ENCODE measurements around the gene FLNC. TPM values are rescaled to one million over a fixed set of nuclear protein-coding genes. Genes with fewer than 3 reads are reported as not detected.

FLNC gene
- total RNA-seq, 3 donors from 2014 or later, result 6.9 to 267 (median 15.0) TPM

GRCh38 chr7:128799451-128799850 lies 30.8 kb upstream of the FLNC start:
- Histone ChIP-seq H3K9me3 (no peaks in the 10 kb centered on the region), H3K36me3 (ENCODE audit: low read depth) (no peaks in the 10 kb centered on the region), H3K4me1 (ENCODE audit: low read depth) (no peaks in the 10 kb centered on the region), H3K4me3 (no peak overlapping the region)
- TF ChIP-seq CTCF (IDR thresholded peaks at IDR 0.05), result no peak
- intact Hi-C loops (cut with DNase I, micrococcal nuclease), result no loop called here
- ATAC-seq (no peak), DNase-seq (no peak)

- no peaks in the 10 kb centered on the region for H3K4me1 ChIP-seq (ENCODE audit: low read depth)
- ATAC-seq, result no peak
- intact Hi-C loops (cut with DNase I, micrococcal nuclease), result no loop called here
- H3K9me3 ChIP-seq, result no peaks in the 10 kb centered on the region
- no peaks in the 10 kb centered on the region for H3K36me3 ChIP-seq (ENCODE audit: low read depth)
- H3K4me3 ChIP-seq, result no peak overlapping the region
- TF ChIP-seq CTCF (IDR thresholded peaks at IDR 0.05), result no peak
- DNase-seq, result no peak
These were observed 29.6 kb upstream of the FLNC start for GRCh38 chr7:128800567-128800966.

- intact Hi-C loops (cut with DNase I, micrococcal nuclease), result no loop called here
- Histone ChIP-seq H3K36me3 (ENCODE audit: low read depth) (no peaks in the 10 kb centered on the region), H3K9me3 (no peaks in the 10 kb centered on the region), H3K4me3 (no peak overlapping the region), H3K4me1 (ENCODE audit: low read depth) (no peaks in the 10 kb centered on the region)
- DNase-seq (peak in 1 of 3 donors; percentile 41), ATAC-seq (peak; percentile 93)
- no peak for TF ChIP-seq CTCF (IDR thresholded peaks at IDR 0.05)
These were observed 29.2 kb upstream of the FLNC start for GRCh38 chr7:128801003-128801402.

- Histone ChIP-seq H3K36me3 (ENCODE audit: low read depth) (no peaks in the 10 kb centered on the region), H3K9me3 (no peaks in the 10 kb centered on the region), H3K4me1 (ENCODE audit: low read depth) (no peaks in the 10 kb centered on the region), H3K4me3 (no peak overlapping the region)
- ATAC-seq (no peak), DNase-seq (no peak)
- no peak for TF ChIP-seq CTCF (IDR thresholded peaks at IDR 0.05)
- intact Hi-C loops (cut with DNase I, micrococcal nuclease), result no loop called here
These were observed 28.4 kb upstream of the FLNC start for GRCh38 chr7:128801667-128802418.

GRCh38 chr7:128804484-128804883 lies 25.7 kb upstream of the FLNC start:
- Histone ChIP-seq H3K9me3 (no peaks in the 10 kb centered on the region), H3K4me1 (ENCODE audit: low read depth) (no peaks in the 10 kb centered on the region), H3K4me3 (no peak overlapping the region), H3K36me3 (ENCODE audit: low read depth) (no peaks in the 10 kb centered on the region)
- ATAC-seq, result no peak
- no peak for TF ChIP-seq CTCF (IDR thresholded peaks at IDR 0.05)
- intact Hi-C loops (cut with DNase I, micrococcal nuclease), result no loop called here
- DNase-seq, result no peak
